Limb (tissue), 2 donors: Measurements from ENCODE around the gene KRTAP15-1.
A peak's percentile ranks its signal among the peaks of the same experiment; 100 is the strongest.

ENCODE experiments used
- DNase-seq, 2 donors: peaks; one replicate each; pipeline ENCODE4 v3.0.0-alpha.2; 2016; ENCODE audit errors: extremely low spot score in 2 of 2

Gene KRTAP15-1

DNA sequence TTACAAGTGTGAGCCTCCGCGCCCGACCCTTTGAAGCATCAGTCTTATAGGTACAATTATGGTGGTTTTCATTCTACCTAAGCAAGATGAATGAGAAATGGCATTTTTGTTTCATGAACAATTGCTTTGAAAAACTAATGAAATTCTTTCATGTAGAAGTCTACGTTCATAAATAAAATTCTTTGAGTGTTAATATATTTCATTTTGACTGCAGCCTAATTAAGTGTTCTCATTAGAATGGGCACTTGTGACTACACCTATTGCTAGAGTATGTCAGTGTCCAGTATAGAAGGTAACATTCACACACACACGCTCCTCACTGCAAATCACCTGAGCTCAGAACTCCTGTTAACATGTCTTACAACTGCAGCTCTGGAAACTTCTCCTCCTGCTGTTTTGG, at the start of gene KRTAP15-1:
Gene KRTAP15-1, plus strand, starts transcription at position 301 of the 400 bp plus-strand sequence. Its CDS starts 53 bp downstream, at position 354.
- no peak for DNase-seq

GRCh38 chr21:30391492-30392025, 48.5 kb upstream of the KRTAP15-1 start:
- DNase-seq = no peak

GRCh38 chr21:30395731-30396130, 44.3 kb upstream of the KRTAP15-1 start, which contains the start of gene KRTAP13-1:
KRTAP13-1 (plus strand) TSS chr21:30396031; CDS start chr21:30396087, 56 bp downstream.
- no peak for DNase-seq

DNA sequence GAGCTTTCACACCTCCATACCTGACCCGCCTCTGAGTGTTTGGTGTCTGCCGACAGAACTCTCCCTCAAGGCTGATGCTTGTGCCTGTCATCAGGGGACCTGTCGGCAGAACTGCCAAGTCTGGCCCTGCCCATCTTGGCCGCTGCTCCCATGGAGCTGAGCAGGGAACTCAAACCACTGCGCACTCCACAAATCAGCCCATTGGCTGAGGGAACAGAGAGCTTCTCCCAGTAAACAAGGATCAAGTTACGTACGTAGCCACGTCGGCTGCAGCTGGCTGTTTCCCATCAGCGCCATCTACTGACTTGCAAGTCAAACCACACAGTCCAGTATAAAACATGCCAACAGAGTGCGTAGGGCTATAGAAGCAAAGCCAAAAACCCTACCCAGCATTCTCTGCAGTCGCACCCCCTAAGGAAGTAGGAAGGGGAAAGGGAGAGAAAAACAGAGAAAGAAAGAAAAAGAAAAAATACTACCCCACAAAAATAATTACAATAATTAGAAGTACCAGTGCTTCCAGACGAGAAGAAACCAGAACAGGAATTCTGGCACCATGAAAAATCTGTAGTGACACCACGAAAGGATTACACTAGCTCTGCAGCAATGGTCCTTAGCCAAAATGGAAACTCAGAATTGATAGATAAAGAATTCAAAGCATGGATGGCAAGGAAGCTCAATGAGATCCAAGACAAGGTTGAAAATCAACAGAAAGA, 31.1 kb upstream of the KRTAP15-1 start:
- DNase-seq = no peak

DNA sequence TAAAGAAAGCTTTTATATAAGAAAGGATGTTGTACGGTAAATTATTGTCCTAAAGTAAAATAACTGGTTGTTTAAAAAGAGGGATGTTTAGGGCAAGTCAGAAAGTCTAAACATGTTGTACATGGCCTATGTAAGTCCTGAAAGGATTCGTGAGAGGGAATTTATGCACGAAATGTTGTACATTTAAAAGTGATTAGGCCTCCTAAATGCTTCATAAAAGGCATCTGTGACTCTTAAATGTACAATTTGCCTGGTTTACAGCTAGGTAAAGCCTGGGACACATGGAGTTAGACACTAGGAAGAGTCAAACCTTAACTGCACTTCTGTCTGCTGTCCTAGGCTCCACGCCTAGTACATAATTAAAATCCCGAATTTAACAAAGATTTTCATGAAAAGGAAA, 24.1 kb upstream of the KRTAP15-1 start:
- DNase-seq = no peak

DNA sequence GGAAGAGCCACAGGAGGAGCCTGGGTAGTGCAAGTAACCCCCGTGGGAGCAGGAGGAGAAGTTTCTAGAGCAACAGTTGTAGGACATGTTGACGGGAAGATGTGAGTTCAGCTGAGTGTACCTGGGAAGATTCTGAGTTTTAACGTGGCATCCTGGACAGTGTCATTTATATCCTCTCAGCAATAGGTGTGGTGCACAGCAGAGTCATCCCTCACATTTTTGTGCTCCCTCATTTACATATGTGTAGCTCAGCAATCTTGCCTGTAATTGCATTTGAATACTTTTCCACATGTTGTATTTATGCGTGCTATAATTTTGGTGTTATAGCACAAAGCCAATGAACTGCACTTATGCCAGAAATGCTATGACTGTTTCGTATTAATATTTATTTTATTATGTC, 14.2 kb upstream of the KRTAP15-1 start, which contains the start of gene KRTAP13-3:
Gene KRTAP13-3, minus strand, starts transcription at position 101 of the 400 bp plus-strand sequence. Its CDS starts 14 bp downstream, at position 87.
- DNase-seq = no peak

DNA sequence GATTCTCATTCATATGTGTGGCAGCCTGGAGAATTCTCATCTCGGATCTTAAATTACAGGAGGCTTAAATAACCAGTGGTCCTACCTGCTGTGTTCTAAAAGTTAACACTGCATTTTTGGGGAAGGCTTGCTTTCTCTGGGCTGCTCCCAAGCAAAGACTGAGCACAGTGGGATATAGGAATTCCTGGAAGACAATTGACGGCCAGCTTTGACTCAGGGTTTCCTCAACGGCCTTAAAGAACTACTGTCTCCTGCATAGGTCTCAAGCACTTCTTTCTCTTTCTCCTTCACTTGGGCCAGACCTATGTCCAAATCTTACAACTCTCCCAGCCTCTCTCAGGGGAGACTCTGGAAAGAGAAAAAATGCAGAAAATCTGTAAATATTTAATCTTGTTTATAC, 13.3 kb upstream of the KRTAP15-1 start:
- no peak for DNase-seq

GRCh38 chr21:30430170-30430655, 9.9 kb upstream of the KRTAP15-1 start, which contains the start of gene KRTAP13-4:
KRTAP13-4 (plus strand) TSS chr21:30430220; CDS start chr21:30430276, 56 bp downstream.
- no peak for DNase-seq

DNA sequence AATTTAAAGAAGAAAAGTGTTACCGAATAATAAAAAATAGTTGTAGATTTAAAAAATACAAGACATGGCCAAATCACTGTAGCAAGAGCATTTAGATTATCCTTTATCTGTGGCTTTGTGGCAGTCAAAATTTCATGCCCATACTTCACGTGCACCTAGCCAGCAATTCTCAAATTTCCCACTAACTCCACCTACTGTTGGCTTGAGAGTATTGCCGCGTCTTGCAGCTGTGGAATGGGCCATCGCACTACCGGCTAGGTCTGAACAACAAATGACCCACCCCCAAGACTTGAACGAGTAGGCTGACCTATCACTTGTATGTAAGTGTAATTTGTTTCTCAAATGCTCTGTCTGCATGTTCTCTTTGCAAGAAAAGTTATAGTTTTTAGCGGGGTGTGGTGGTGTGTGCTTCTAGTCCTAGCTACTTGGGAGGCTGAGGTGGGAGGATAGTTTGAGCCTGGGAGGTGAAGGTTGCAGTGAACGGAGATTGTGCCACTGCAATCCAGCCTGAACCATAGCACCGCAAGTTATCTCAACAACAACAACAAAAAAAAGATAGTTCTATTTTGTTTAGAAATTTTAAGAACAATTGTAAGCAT, 5.9 kb upstream of the KRTAP15-1 start:
- peak in 1 of 2 donors; percentile 15 for DNase-seq

DNA sequence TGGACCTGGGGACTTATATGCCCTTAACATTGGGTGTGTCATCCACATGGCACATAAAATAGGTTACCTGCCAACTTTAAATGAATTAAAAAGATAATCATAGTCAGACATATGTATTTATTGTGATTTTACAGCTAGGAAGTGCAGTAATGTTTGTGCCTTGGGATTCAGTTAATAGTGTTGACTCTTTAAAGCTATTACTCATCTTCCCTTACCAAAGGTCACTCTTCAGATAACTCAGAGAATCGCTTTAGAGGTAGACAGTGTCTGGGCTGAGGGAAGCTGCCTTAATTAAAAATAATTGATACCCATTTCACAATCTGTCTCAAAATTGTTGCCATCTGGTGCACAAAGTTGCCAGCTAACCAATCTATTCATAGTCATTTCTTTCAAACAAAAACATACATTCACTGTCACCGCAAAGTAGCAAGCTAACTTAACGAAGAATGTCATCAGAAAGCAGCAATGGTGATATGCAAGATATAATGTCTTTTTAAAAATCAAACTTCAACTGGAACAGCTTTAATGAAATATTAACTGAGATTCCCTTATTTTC, 3.0 kb upstream of the KRTAP15-1 start:
- DNase-seq = no peak

- no peak for DNase-seq
Observed at GRCh38 chr21:30443226-30443625, 3.2 kb downstream of the KRTAP15-1 start.

GRCh38 chr21:30444204-30444603, 4.1 kb downstream of the KRTAP15-1 start:
- no peak for DNase-seq

DNA sequence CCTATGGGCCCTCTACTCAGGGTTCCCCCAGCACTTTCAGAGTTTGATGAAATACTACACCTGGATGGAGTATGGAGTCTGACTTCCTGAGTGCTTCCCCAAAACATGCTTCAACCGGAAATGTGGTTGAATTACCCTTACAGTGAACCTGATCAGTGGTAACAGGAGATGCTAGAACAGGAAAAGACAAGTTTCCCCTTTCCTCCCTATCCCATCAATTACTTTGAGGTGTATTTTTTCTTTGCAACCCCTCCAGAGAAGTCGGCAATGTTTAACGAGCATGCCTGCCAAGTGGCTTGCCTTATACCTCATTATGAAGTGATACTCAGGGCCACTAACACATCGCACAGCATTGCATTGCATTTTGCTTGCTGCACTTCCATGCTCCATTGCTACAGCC, 7.0 kb downstream of the KRTAP15-1 start:
- DNase-seq = no peak

DNA sequence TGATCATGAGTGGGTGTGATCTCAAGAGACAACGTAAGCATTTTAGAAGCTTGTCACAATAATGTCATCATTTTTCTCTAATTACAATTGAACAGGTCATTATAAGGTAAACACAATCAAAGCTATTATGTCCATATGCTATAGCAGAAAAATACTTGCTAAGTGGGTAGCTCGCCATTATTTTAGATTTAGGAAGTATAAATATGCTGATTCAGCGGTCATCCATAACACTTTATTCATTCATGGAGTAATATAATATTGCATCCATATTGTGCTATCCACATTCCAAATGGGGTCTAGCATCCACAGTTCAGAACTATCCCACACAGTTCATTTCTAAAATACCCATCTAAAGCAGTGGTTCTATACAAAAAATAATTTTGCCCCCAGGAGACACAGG, 8.4 kb downstream of the KRTAP15-1 start:
- DNase-seq = no peak

DNA sequence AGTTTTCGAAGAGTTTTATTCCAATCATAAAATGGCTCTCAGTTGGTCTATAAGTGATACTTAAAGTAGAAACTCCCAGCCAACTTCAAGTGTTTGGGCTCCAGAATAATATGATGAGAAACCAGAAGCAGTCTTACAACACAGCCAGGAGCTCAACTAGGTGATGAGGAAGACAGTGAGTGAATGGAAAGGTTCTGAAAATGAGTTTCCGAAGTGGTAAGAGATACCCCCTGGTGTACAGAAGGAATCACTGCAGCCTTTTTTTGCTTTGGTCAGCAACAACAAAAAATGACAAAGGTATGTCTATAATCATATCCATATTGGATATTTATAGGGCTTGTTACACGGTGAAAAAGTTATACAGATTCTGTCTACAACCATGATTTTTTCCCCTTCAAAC, 23.6 kb downstream of the KRTAP15-1 start:
- no peak for DNase-seq

DNA sequence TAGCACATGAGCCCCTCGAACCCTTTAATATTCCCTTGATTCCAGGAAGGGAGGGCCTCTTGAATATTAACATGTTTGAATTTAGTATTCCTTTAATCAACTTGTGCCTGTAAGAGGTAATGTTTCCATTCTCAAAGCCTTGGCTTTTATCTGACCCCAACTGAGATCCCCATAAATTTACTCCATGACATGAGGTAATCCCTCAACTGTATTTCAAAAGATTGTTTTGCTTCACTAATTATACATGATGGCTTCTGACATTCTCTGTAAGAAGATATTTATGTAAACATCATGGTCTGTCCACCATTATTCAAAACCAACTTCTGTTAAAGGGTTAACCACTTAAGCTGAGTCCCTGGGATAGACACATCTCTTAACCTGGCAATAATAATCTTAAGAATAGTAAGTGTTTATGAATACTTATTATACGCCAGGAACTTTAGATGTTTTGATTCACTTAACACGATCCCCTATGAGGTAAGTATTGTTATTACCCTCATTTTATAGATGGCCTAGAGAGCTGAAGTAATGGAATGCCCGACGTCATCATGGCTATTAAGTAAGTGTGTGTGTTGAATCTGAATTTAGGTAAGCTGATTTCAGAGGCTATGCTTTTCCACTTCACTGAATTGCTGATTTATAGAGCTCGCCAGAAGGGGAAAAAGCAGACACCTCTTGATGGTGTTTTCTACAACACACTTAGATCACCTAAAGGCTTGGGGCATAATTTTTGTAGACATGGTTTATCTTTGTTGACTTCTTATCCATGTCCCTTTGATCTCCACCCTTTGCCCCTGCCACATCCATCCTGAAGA, 29.0 kb downstream of the KRTAP15-1 start:
- DNase-seq = no peak

DNA sequence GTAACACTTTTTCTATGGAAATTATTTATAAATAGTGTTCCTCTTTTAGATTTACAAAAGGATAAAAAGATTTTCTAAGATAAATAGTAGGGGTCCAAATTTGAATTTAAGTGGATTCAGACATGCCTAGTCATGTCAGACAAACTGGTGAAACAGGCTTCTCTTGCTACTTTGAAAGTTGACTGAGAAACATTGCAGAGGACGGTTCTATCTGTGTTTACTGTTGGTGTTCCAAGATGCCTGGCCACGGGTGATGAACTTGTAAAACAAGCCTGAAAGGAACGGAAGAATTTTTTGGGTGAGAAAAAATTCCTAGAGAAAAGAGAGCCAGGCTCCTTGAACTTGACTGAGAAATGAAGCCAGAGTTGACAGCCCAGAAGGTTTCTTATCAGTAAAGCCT, 37.9 kb downstream of the KRTAP15-1 start:
- DNase-seq = no peak

GRCh38 chr21:30479259-30479658, 39.2 kb downstream of the KRTAP15-1 start:
- DNase-seq = no peak

DNA sequence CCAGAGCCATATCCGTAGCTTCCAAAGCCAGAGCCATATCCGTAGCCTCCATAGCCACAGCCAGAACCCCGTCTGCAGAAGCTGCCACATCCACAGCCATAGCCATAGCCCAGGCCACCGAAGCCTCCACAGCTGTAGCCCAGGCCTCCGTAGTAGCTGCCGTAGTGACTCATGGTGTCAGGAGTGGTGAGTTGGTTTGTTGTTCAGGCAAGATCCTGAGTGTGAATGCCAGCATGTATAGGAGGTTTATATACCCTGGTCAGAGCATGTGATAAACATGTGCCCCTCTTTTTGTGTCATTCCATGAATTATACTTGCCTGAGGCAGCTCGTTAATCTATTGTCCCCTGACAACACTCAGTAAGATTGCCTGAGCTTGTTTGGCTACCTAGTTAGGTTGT, 40.1 kb downstream of the KRTAP15-1 start, which contains the start of gene KRTAP19-1:
Gene KRTAP19-1, minus strand, starts transcription at position 223 of the 400 bp plus-strand sequence. Its CDS starts 50 bp downstream, at position 173.
- no peak for DNase-seq

DNA sequence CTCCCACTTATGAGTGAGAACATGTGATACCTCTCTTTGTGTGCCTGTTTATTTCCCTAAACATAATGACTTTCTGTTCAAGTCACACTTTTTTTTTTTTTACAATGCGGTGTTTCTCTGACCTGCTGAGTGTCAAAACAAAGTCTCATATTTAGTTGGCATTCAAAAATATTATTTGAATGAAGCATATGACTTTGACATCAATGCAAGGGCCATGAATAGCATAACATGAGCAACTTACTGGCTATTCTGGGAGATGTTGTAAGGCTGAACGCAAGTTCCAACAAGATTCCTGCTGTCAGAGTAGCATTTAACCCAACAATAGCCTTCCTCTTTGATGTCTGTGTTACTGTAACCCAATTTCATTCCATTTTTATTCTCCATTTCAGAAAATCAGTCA, 42.1 kb downstream of the KRTAP15-1 start:
- no peak for DNase-seq

DNA sequence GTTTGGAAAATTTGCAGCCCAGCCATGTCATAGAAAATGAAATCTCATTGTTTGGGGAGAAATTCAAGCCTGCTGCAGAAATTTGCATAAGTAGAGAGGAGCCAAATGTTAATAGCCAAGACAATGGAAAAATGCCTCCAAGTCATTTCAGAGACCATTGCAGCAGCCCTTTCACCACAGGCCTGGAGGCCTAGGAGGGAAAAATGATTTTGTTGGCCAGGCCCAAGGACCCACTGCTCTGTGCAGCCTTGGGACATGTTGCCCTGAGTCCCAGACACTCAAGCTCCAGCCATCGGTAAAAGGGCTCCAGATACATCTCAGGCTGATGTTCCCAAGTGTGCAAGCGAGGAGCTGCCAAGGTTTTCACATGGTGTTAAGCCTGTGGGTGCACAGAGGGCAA, 46.1 kb downstream of the KRTAP15-1 start:
- no peak for DNase-seq
